Right lung (tissue), 5 donors: ENCODE results near the gene ASB6. TPM values are rescaled to one million over a fixed set of nuclear protein-coding genes. Genes with fewer than 3 reads are reported as not detected.
"Not testable (repeated sequence)": the region's sequence is repeated elsewhere in the genome, so short reads cannot be mapped to it uniquely, and the experiment has no call there.

Experiments
- DNase-seq, 2 donors: peaks; one replicate each; pipeline ENCODE4 v3.0.0-alpha.2; 2013
- polyA plus RNA-seq, 5 donors: library from polyadenylated mRNA; unstranded; fragments of 120-200 nt; gene quantifications; one replicate each; pipeline versions ENCODE4 v1.2.1 to v1.2.3, GENCODE V29; 2013; ENCODE audit warnings: inconsistent platforms in 1 of 5, low replicate concordance in 1 of 5; ENCODE audit not compliant: insufficient read length in 5 of 5, insufficient read depth in 1 of 5

ASB6 gene
- polyA plus RNA-seq, 5 donors = 11.9 to 17.3 (median 15.1) TPM

GRCh38 chr9:129669141-129669718, 27.3 kb upstream of the ASB6 start:
- no peak for DNase-seq

- DNase-seq = no peak
Observed at GRCh38 chr9:129667850-129668249, 25.9 kb upstream of the ASB6 start.

GRCh38 chr9:129667378-129667777, 25.4 kb upstream of the ASB6 start:
- no peak for DNase-seq

DNA sequence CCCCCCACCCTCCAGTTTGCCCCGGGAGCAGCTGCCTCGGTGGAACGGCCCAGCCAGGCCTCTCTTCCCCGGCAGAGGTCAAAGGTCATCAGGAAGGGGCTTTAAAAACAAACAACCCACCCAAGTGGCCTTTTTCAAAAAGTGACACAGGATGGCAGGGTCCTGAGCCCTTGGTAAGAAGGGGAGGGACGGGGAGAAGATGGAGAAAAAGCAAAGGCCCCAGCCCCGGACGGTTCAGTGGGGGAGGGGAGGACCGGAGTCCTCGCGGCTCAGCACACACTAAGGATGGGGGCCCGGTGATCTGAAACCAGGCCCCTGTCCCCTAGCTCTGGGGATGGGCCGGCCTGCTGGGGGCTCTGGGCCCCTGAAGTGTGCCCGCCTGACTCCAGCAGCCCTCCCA, 24.6 kb upstream of the ASB6 start:
- DNase-seq = no peak

- DNase-seq = no peak
Observed at GRCh38 chr9:129665814-129666520, 24.0 kb upstream of the ASB6 start.

DNA sequence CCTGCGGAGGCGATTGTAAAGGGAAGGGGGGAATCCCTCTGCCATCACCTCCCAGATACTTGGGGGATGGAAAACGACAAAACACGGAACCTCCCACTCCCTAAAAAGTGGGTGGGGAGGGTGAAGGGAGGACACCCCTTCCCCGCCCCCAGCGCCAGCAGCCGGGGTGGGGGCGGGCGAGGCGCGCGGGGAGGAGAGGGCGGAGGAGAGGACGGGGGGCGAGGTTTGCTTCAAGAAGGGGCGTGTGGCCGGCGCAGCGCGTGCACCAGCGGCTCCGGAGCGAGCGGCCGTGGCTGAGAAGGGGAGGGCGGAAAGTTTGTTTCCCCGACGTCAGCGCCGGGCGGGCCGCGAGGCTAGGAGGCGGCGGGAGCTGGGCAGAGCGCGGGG, 23.4 kb upstream of the ASB6 start, which contains the start of gene PRRX2:
TSS of gene PRRX2 (plus strand) at position 259 of the 387 bp plus-strand sequence. CDS start 221 bp downstream, outside the sequence.
- DNase-seq = no peak

DNA sequence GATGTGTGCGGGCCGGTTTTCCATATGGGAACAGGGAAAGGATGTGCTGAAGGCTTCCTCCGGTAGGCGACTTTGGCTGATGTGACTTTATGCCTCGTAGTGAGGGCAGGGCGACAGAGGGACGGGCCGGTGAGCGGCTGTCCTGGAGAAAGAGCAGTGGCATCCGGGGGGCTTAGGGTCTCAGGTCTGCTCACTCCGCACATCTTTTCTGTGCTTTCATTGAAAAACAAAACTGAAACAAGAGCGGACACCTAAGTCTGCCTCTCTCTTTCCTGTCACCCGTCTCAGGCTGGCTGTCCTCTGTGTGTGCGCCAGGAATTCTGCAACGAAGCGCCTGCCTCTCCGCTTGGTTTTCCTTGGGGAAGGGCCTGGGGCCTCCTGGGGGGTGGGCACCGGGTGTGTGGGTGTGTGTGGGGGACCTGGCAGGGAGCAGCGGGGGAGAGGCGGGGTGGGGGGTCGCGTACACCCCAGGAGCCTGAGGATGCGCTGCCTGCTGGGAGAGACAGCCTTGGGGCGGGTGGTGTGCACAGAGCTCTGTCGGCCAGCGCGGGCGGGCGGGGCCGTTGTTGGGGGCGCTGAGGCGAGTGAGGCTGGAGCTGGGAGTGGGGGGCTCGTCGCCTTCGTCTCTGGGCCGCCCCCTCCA, 22.9 kb upstream of the ASB6 start:
- DNase-seq = no peak

DNA sequence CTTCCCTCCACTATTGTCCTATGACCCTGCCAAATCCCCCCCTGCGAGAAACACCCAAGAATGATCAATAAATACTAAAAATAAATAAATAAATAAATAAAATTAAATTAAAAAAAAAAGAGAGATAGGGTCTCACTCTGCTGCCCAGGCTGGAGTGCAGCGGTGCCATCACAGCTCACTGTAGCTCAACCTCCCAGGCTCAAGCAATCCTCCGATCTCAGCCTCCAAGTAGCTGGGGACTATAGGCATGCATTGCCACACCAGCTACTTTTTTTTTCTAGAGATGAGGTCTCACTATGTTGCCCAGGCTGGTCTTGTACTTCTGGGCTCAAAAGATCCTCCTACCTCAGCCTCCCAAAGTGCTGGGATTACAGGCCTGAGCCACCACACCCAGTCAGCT, 20.3 kb upstream of the ASB6 start:
- DNase-seq = not testable (repeated sequence)

GRCh38 chr9:129661029-129661428, 19.1 kb upstream of the ASB6 start:
- no peak for DNase-seq

GRCh38 chr9:129656795-129657390, 14.9 kb upstream of the ASB6 start:
- no peak for DNase-seq

GRCh38 chr9:129655696-129656095, 13.7 kb upstream of the ASB6 start:
- no peak for DNase-seq

- DNase-seq = no peak
Observed at GRCh38 chr9:129655154-129655553, 13.2 kb upstream of the ASB6 start.

DNA sequence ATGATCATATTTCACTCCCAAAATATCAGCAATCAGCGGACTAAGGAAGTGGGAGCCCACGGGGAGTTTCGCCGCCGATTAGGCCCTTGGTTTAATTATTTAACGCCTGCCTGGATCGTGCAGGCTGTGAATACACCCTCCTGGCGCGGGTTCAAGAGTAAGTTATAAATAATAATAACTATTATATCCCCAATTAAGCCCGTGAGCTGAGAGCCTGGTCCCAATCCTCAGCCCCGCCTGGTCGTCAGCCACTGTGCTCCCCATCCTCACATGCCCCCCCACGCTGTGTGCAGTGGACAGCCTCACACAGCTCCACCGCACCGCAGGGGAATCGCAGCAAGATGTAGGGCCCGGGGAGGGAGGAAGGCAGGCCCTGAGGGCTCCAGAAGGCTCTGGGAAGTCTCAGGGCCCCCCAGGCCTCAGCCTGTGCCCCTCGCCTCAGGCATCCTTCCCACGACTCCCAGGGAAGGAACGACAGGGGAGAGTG, 12.6 kb upstream of the ASB6 start:
- DNase-seq = no peak

DNA sequence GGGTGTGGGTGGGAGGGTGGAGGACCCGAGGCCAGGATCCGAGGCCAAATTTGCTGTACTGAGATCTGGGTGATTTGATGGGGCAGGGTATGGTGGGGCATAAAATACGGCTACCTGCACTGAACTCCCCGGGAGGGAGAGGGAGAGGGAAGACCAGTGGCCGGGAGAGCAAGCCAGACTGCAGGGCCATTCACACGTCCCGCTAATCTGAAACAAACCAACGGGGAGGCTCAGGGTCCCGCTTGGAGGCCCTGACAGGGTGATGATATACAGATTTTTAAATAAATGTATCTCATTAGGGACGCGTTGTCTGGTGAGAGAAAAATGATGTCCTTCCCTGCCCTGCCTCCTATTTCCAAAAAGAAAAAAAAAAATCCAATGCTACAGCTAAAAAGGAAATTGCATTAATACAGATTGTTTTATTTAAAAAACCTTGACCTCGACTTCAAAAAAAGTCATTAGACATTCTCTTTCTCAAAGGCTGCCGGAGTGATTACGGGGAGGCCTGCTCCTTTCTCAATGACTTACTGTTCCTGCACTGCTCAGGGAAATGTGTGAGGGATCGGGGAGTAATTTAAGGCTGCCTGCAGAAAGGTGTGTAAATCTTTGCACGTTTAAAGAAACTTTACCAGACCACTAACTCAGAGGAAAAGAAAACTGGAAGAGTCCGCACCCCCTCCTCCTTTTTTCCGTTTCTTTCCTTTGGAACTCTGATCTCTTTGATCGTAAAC, 12.0 kb upstream of the ASB6 start:
- no peak for DNase-seq

DNA sequence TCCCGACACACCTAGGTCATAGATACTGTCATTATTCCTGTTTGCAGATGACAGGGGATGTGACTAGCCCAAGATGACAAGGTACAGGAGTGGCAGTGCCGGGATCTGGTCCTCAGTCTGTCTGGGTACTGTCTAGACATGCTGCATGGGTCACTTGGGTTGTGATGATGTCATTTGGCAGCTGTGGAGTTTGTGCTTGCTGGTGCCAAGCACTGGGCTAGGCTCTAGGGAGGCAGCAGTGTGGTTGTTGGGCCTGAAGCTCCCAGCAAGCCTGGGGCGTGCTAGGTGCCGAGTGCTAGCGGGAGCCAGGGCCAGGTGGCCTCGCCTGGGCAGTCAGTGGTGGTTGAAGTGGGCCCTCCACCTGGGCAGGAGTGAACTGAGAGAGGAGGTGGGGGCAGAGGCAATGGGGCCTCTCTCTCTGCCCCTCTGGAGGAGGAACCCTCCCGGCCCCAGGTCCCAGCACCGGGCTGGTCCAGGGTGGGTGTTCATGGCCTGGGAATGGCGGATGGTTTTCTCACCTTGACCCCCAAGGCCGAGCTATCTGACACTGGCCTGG, 8.8 kb upstream of the ASB6 start:
- DNase-seq = no peak

- DNase-seq = no peak
Observed at GRCh38 chr9:129649726-129650679, 8.1 kb upstream of the ASB6 start.

- DNase-seq = no peak
Observed at GRCh38 chr9:129648764-129649115, 6.8 kb upstream of the ASB6 start.

GRCh38 chr9:129648092-129648763, 6.3 kb upstream of the ASB6 start:
- DNase-seq = no peak

DNA sequence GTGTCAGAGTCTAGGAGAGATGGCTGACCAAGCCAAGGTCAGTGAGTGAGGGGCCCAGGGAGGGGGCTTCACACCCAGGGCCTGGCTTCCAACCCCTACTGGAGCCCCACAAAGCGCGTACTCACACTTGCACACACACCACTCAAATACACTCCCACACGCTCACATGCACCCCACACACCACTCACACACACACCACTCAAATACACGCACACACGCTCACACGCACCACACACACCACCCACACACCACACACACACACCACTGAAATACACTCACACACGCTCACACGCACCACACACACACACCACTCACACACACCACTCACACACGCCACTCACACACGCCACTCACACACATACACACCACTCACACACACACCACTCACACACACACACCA, 5.7 kb upstream of the ASB6 start:
- DNase-seq = no peak

- DNase-seq = no peak
Observed at GRCh38 chr9:129646654-129647053, 4.7 kb upstream of the ASB6 start.
